Amniotic stem cell (primary cell): ENCODE results near the gene PPIL1.

ENCODE experiments used
- DNase-seq: peaks from one replicate; lab custom pipeline; 2025; lab: John Stamatoyannopoulos, UW

Gene PPIL1

DNA sequence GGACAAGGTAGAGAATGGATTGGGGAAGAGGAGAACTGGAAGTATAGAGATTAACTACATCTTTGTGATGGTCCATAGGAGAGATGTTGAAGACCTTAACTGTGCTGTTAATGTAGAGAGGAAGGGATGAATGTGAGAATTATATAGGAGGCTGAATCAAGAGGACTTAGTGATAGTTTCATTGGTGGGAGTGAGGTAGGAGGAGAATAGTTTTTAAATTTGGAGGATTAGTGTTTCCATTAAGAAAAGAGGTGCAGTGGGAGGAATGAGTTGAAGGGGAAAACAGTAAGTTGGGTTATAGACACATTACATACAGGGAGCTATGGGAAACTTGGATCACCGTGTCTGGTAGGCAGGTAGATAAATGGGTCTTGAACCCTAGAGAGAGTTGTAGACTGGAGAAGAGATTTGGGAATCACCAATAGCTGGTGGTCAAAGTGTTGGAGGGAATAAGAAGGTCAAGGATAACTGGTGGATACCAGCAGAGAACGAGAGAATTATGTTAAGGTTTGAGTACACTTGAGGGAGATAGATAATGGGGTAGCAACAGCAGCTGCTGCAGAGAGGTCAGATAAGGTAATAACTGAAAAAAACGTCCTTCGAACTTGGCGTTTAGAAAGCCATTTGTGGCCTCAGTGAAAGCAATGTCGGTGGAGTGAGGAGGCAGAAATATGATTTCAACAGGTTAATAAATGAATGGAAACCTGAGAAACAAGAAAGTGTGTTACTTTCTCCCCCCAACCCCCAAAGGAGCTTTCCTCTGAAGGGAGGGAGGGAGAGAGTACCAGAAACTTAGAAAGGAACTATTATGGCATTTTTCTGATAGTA is 14.3 kb upstream of the PPIL1 start:
- DNase-seq = no peak

GRCh38 chr6:36888115-36888643 is 13.6 kb upstream of the PPIL1 start:
- no peak for DNase-seq

GRCh38 chr6:36886950-36887618 is 12.5 kb upstream of the PPIL1 start:
- DNase-seq = no peak

- DNase-seq = peak; percentile 96
Observed at GRCh38 chr6:36885461-36886401, 11.1 kb upstream of the PPIL1 start, which contains the start of gene C6orf89. C6orf89 (plus strand) TSS chr6:36885952; CDS start chr6:36899445, 13,493 bp downstream.

- DNase-seq = no peak
Observed at GRCh38 chr6:36884610-36885009, 10.0 kb upstream of the PPIL1 start.

DNA sequence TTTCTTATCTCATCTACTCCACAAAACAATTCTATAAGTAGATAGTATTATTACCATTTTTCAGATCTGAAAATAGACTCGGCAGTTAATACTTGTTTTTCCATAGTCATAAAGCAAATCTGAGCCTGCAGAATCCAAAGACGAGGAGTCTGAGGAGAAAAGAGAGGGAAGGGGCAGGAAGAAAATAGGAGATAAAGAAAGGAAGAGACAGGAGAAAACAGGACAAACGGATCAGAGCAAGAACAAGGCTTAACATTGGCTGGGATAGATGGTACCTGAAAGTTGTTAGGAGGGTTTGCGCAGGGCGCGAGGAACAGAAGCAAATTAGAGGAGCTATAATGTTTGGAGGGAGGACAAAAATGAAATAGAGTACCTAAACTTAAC is 639 bp upstream of the PPIL1 start:
- no peak for DNase-seq

DNA sequence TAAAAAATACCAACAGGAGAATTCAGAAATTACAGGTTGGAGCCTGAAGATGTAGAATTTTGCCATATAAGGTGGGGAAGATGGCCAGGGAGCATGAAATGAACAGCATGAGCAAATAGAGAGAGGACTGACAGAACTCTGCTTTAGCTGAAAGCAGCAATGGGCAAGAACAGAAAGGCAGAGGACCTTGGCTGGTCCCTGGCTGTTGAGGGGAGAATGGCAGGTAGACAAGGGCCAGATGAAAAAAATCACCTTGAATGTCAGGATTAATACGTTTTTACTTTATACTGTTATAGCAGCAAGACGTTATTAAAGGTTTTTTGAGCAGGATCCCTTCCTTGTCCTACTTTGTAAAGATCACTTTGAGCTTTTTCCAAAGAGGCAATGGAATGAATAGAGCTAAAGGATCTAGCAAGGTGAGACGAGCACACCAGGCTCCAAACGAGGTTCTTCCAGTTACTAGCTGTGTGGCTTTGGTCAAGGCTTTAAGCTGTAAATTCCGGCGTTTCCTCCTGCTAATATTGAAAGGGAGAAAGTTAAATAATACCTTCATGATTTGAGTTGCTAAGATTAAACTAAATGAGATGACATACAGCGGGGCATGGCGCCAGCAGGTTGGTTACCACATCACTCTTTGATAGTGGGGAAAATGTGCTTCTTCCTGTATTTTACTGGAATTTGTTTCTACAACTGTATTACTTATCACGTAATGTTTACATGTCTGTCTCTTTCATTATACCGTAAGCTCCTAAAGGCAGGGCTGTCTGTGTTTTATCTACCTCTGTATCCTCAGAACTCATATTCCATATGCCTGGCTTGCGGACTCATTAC is 776 bp downstream of the PPIL1 start:
- DNase-seq = no peak

- no peak for DNase-seq
Observed at GRCh38 chr6:36873115-36873514, 1.5 kb downstream of the PPIL1 start.

DNA sequence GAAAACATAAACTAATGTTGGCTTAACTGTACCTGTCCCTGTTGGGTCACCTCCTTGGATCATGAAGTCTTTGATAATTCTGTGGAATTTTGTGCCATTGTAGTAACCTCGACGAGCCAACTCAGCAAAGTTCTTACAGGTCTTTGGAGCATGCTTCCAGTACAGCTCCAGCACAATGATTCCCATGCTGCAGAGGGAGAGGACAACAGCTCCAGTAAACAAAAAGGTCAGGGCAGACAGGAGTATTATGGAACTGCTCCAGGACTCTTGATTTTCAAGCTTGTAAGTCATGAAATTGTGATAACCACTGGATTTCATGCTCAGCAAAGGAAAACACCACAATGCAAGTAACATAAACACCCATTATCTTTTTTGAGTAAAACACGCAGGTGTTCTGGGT is 2.9 kb downstream of the PPIL1 start:
- no peak for DNase-seq

DNA sequence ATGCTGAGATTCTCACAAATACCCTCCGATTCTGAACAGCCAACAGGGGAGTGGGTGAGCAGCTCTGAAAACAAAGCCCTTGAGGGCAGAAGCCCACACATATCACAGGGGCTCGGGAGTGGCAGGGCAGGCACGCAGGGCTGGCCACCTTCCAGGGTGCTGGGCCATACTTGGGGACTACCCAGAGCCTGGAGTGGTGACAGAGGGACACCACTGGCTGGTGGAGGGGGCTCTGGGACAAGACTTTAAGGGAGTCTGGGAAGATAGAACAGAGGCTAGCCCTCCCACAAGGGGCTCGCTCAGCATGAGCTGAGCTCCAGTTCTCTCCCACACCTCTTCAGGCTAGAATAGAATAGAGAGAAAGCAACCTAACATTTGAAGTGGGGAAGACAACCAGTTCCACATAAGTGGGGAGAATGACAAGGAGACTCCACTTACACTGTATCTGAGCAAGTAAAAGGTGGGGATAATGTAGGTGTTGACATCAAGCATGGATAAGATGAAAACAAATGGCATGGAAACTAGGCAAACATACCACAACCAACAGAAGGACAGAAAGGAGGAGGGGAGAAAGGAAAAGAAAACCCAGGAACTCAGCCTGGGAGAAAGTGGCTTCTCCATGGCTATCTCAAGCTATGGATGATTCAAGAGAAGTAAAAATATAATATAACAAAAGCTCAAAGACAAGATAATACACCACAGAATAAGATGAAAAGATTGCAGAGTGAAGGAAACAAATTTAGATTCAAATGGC is 7.0 kb downstream of the PPIL1 start:
- DNase-seq = no peak

GRCh38 chr6:36865835-36866234 is 8.8 kb downstream of the PPIL1 start:
- DNase-seq = no peak

GRCh38 chr6:36863670-36864540 is 10.7 kb downstream of the PPIL1 start:
- no peak for DNase-seq

DNA sequence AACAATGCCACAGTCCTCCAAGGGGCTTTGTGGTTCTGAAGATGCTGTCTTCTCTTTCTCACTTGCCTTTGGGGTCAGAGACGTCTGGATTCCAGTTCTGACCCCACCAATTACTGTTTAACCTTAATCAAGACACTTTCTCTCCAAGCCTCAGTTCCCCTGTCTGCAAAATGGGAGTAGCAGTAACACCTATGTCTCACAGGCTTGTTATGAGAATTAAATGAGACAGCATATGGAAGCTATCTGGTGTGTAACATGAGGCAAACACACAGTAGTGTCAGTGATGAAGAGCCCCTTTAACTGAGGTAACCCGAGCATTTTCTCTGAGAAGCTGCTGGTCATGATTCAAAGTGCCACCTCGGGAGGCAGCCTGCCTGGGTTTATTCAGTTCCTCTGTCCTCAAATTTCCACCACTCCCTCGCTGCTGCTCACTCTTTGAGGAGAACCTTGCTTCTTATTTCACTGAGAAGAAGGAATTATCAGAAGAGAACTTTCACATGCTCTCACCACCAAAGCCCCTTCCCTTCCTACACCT is 11.7 kb downstream of the PPIL1 start:
- no peak for DNase-seq

GRCh38 chr6:36862164-36862847 is 12.3 kb downstream of the PPIL1 start:
- no peak for DNase-seq

- no peak for DNase-seq
Observed at GRCh38 chr6:36860126-36860525, 14.5 kb downstream of the PPIL1 start.

- no peak for DNase-seq
Observed at GRCh38 chr6:36858407-36858981, 16.1 kb downstream of the PPIL1 start.

GRCh38 chr6:36857325-36857724 is 17.3 kb downstream of the PPIL1 start:
- no peak for DNase-seq

DNA sequence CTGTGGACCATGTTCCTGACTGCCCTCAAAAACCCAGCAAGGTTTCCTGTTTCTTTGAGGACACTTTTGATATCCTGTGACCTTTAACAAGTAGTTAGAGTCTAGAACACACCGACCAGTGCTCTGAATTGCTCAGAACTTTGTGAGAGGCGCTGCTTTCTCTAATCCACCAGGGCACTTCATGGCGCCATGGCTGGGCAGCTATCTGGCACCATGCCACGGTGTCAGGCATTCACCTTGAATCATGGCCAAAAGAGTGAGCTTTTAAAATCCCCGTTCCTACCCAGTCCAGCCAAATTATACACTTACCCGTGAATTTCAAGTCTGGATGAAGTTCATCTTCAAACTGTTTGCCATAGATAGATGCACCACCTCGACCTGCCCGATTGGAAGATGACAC is 18.3 kb downstream of the PPIL1 start:
- DNase-seq = no peak
